ENCODE data around the gene UBE4B. TPM values are rescaled to one million over a fixed set of nuclear protein-coding genes. Genes with fewer than 3 reads are reported as not detected.

The UBE4B gene
- total RNA-seq, 1 donor from 2014 or later: 31.1 TPM

- Mint-ChIP-seq H3K4me3 (no peak overlapping the region), H3K36me3 (ENCODE audit: low read depth) (peaks cover 17% of the 10 kb centered on the region), H3K27ac (no peak overlapping the region), H3K9me3 (no peaks in the 10 kb centered on the region), H3K4me1 (no peaks in the 10 kb centered on the region), H3K27me3 (no peaks in the 10 kb centered on the region)
- intact Hi-C loops (cut with micrococcal nuclease): no loop called here
- DNase-seq: no peak
Measured at GRCh38 chr1:10128101-10128765, 95.5 kb downstream of the UBE4B start.

GRCh38 chr1:10132316-10132715 is 99.6 kb downstream of the UBE4B start:
- H3K9me3 Mint-ChIP-seq: no peaks in the 10 kb centered on the region
- H3K36me3 Mint-ChIP-seq (ENCODE audit: low read depth): peaks cover 21% of the 10 kb centered on the region
- DNase-seq: no peak
- no peaks in the 10 kb centered on the region for H3K4me1 Mint-ChIP-seq
- H3K27ac Mint-ChIP-seq: no peak overlapping the region
- H3K27me3 Mint-ChIP-seq: no peaks in the 10 kb centered on the region
- H3K4me3 Mint-ChIP-seq: no peak overlapping the region
- intact Hi-C loops (cut with micrococcal nuclease): no loop called here

GRCh38 chr1:10132852-10133251 is 100.1 kb downstream of the UBE4B start:
- Mint-ChIP-seq H3K4me3 (no peak overlapping the region), H3K9me3 (no peaks in the 10 kb centered on the region), H3K36me3 (ENCODE audit: low read depth) (peaks cover 23% of the 10 kb centered on the region), H3K27me3 (no peaks in the 10 kb centered on the region), H3K4me1 (no peaks in the 10 kb centered on the region), H3K27ac (no peak overlapping the region)
- intact Hi-C loops (cut with micrococcal nuclease): no loop called here
- DNase-seq: no peak

- intact Hi-C loops (cut with micrococcal nuclease): no loop called here
- DNase-seq: no peak
- H3K27ac Mint-ChIP-seq: no peak overlapping the region
- no peaks in the 10 kb centered on the region for H3K9me3 Mint-ChIP-seq
- no peaks in the 10 kb centered on the region for H3K4me1 Mint-ChIP-seq
- H3K27me3 Mint-ChIP-seq: no peaks in the 10 kb centered on the region
- H3K36me3 Mint-ChIP-seq (ENCODE audit: low read depth): peaks cover 14% of the 10 kb centered on the region
- no peak overlapping the region for H3K4me3 Mint-ChIP-seq
Measured at GRCh38 chr1:10140981-10141380, 108.2 kb downstream of the UBE4B start.

- Mint-ChIP-seq H3K4me1 (no peaks in the 10 kb centered on the region), H3K27me3 (no peaks in the 10 kb centered on the region), H3K36me3 (ENCODE audit: low read depth) (peaks cover 9% of the 10 kb centered on the region), H3K27ac (no peak overlapping the region), H3K9me3 (no peaks in the 10 kb centered on the region), H3K4me3 (no peak overlapping the region)
- intact Hi-C loops (cut with micrococcal nuclease): no loop called here
- DNase-seq: no peak
Measured at GRCh38 chr1:10143961-10144485, 111.3 kb downstream of the UBE4B start.

- Mint-ChIP-seq H3K4me1 (no peaks in the 10 kb centered on the region), H3K9me3 (no peaks in the 10 kb centered on the region), H3K27me3 (no peaks in the 10 kb centered on the region), H3K36me3 (ENCODE audit: low read depth) (peaks cover 9% of the 10 kb centered on the region), H3K27ac (no peak overlapping the region), H3K4me3 (no peak overlapping the region)
- intact Hi-C loops (cut with micrococcal nuclease): no loop called here
- no peak for DNase-seq
Measured at GRCh38 chr1:10146391-10146790, 113.6 kb downstream of the UBE4B start.

GRCh38 chr1:10149231-10149630 is 116.5 kb downstream of the UBE4B start:
- Mint-ChIP-seq H3K4me1 (no peaks in the 10 kb centered on the region), H3K27ac (no peak overlapping the region), H3K27me3 (no peaks in the 10 kb centered on the region), H3K9me3 (no peaks in the 10 kb centered on the region), H3K4me3 (no peak overlapping the region), H3K36me3 (ENCODE audit: low read depth) (peaks cover 6% of the 10 kb centered on the region)
- intact Hi-C loops (cut with micrococcal nuclease): no loop called here
- no peak for DNase-seq

- peak; percentile 81 for DNase-seq
Measured at GRCh38 chr1:10152709-10153284, 120.0 kb downstream of the UBE4B start.

GRCh38 chr1:10155087-10155712 is 122.4 kb downstream of the UBE4B start:
- intact Hi-C loops (cut with micrococcal nuclease): no loop called here

More at GRCh38 chr1:10152709-10153284, 120.0 kb downstream of the UBE4B start:
- Mint-ChIP-seq H3K4me3 (no peak overlapping the region), H3K4me1 (no peaks in the 10 kb centered on the region), H3K36me3 (ENCODE audit: low read depth) (peaks cover 6% of the 10 kb centered on the region), H3K9me3 (no peaks in the 10 kb centered on the region), H3K27me3 (no peaks in the 10 kb centered on the region), H3K27ac (no peak overlapping the region)
- intact Hi-C loops (cut with micrococcal nuclease): loop anchor here (2.0 kb wide), 1 partner anchor 210 kb away; the partner anchor contains the start of genes LZIC and NMNAT1

GRCh38 chr1:10160173-10160572 is 127.4 kb downstream of the UBE4B start:
- H3K27me3 Mint-ChIP-seq: no peaks in the 10 kb centered on the region
- H3K9me3 Mint-ChIP-seq: no peaks in the 10 kb centered on the region
- intact Hi-C loops (cut with micrococcal nuclease): no loop called here
- peaks cover under 1% of the 10 kb centered on the region for H3K4me1 Mint-ChIP-seq
- no peak overlapping the region for H3K27ac Mint-ChIP-seq
- DNase-seq: no peak
- no peak overlapping the region for H3K4me3 Mint-ChIP-seq
- H3K36me3 Mint-ChIP-seq (ENCODE audit: low read depth): peaks cover 14% of the 10 kb centered on the region

More at GRCh38 chr1:10155087-10155712, 122.4 kb downstream of the UBE4B start:
- no peaks in the 10 kb centered on the region for H3K4me1 Mint-ChIP-seq
- H3K4me3 Mint-ChIP-seq: no peak overlapping the region
- H3K9me3 Mint-ChIP-seq: no peaks in the 10 kb centered on the region
- peaks cover 9% of the 10 kb centered on the region for H3K36me3 Mint-ChIP-seq (ENCODE audit: low read depth)
- H3K27ac Mint-ChIP-seq: no peak overlapping the region
- H3K27me3 Mint-ChIP-seq: no peaks in the 10 kb centered on the region
- no peak for DNase-seq

- Mint-ChIP-seq H3K9me3 (no peaks in the 10 kb centered on the region), H3K36me3 (ENCODE audit: low read depth) (peaks cover 20% of the 10 kb centered on the region), H3K4me3 (no peak overlapping the region), H3K4me1 (peaks cover 4% of the 10 kb centered on the region), H3K27ac (no peak overlapping the region), H3K27me3 (no peaks in the 10 kb centered on the region)
- DNase-seq: no peak
- intact Hi-C loops (cut with micrococcal nuclease): no loop called here
Measured at GRCh38 chr1:10160907-10161490, 128.2 kb downstream of the UBE4B start.

- Mint-ChIP-seq H3K4me3 (no peak overlapping the region), H3K9me3 (no peaks in the 10 kb centered on the region), H3K36me3 (ENCODE audit: low read depth) (peaks cover 21% of the 10 kb centered on the region), H3K27me3 (no peaks in the 10 kb centered on the region), H3K4me1 (peaks cover 4% of the 10 kb centered on the region), H3K27ac (no peak overlapping the region)
- DNase-seq: no peak
- intact Hi-C loops (cut with micrococcal nuclease): no loop called here
Measured at GRCh38 chr1:10161541-10162290, 129.0 kb downstream of the UBE4B start.

- peak overlapping the region; percentile 65 for H3K27ac Mint-ChIP-seq
- no peaks in the 10 kb centered on the region for H3K27me3 Mint-ChIP-seq
- H3K36me3 Mint-ChIP-seq (ENCODE audit: low read depth): peaks cover 61% of the 10 kb centered on the region
- no peak overlapping the region for H3K4me3 Mint-ChIP-seq
- no peak for DNase-seq
- H3K9me3 Mint-ChIP-seq: peaks cover 4% of the 10 kb centered on the region
- peaks cover 43% of the 10 kb centered on the region for H3K4me1 Mint-ChIP-seq
- intact Hi-C loops (cut with micrococcal nuclease): no loop called here
Measured at GRCh38 chr1:10168912-10169514, 136.3 kb downstream of the UBE4B start.

Measured in activated CD4-positive, alpha-beta T cell treated with anti-CD3 and anti-CD28 coated beads, Interleukin-2, amount 10 ng/mL, durations not matched to agents 24 days and 14 days (primary cell).